HCT116 (cell line): ENCODE data around the gene CDA. TPM values are rescaled to one million over a fixed set of nuclear protein-coding genes. Genes with fewer than 3 reads are reported as not detected.
A peak's percentile ranks its signal among the peaks of the same experiment; 100 is the strongest.

Experiments used
- ATAC-seq: fragments of 200-7000 bp; cut with Tn5 transposase; 2 replicates; pipeline ENCODE4 v1.9.1; 2020; ENCODE audit warnings: mild to moderate bottlenecking, moderate library complexity
- BruUV-seq: library from RNA; stranded (reverse); fragments of 400-500 nt; replicated peaks from 2 replicates; lab custom pipeline; 2021; lab: Mats Ljungman, UMichigan
- CTCF ChIA-PET: fragments of 300-600 bp; sonication (Branson Sonifier 250); formaldehyde crosslinking; loops from one replicate; lab custom pipeline; 2021; ENCODE audit warnings: antibody characterized with exemption; lab: Charles Lee
- POLR2A ChIA-PET: fragments of 300-600, 350-600 bp; sonication (Branson Sonifier 250); formaldehyde crosslinking; loops from one replicate; lab custom pipeline; 2021; ENCODE audit warnings: antibody characterized with exemption; lab: Charles Lee
- RAD21 ChIA-PET, 2 experiments: fragments of 300-600 bp; sonication (Branson Sonifier 250); formaldehyde crosslinking; loops; one replicate each; lab custom pipeline; 2023; ENCODE audit warnings: low total read pairs in 2 of 2; ENCODE audit not compliant: uncharacterized antibody in 2 of 2, unreplicated experiment in 2 of 2, low non-redundant PET in 1 of 2; lab: Charles Lee
- DNase-seq: peaks from one replicate; pipeline ENCODE4 v3.0.0-alpha.2; 2010; ENCODE audit warnings: low read depth, low spot score
- H2AFZ ChIP-seq: fragments of 200-600 bp; shearing (Covaris generic), sonication (generic); 2 replicates; pipeline ENCODE4 v1.6.1; 2017; ENCODE audit warnings: low read depth, mixed run types, mixed read lengths, antibody characterized with exemption, low read length; ENCODE audit not compliant: poor library complexity, severe bottlenecking
- H3K27ac ChIP-seq: 2 replicates; pipeline ENCODE4 v1.5.1; 2012; ENCODE audit warnings: low read depth, low read length
- H3K27me3 ChIP-seq: fragments of 200-600 bp; sonication (generic); 2 replicates; pipeline ENCODE4 v1.6.1; 2016; ENCODE audit warnings: mixed run types, low read length, mixed read lengths; ENCODE audit not compliant: insufficient read depth
- H3K36me3 ChIP-seq, 2 experiments: fragments of 200-500 bp in 1 of 2; fragments of 200-600 bp in 1 of 2; sonication (Bioruptor generic) in 1 of 2; sonication (generic) in 1 of 2; 2 replicates each; pipeline versions ENCODE4 v1.5.1 to v1.6.1; 2014 to 2016; ENCODE audit warnings: low read length in 2 of 2, inconsistent platforms in 1 of 2, mixed read lengths in 1 of 2, mixed run types in 1 of 2; ENCODE audit not compliant: insufficient read depth in 2 of 2, control insufficient read depth in 1 of 2
- H3K4me1 ChIP-seq, 2 experiments: fragments of 200-600 bp in 1 of 2; sonication (generic) in 1 of 2; 2 replicates each; pipeline versions ENCODE4 v1.5.1 to v1.6.1; 2012 to 2017; ENCODE audit warnings: low read length in 2 of 2, inconsistent platforms in 1 of 2, mild to moderate bottlenecking in 1 of 2, mixed read lengths in 1 of 2, mixed run types in 1 of 2, moderate library complexity in 1 of 2; ENCODE audit not compliant: insufficient read depth in 2 of 2, control insufficient read depth in 1 of 2
- H3K4me2 ChIP-seq: fragments of 200-600 bp; sonication (generic); 2 replicates; pipeline ENCODE4 v1.6.1; 2017; ENCODE audit warnings: mixed run types, low read length, mixed read lengths
- H3K4me3 ChIP-seq, 2 experiments: fragments of 200-600 bp in 1 of 2; sonication (generic) in 1 of 2; replicated peaks in 1 of 2; 2 replicates each; pipeline ENCODE4 v1.5.1; 2011 to 2016; ENCODE audit warnings: low read length in 2 of 2, control low read depth in 1 of 2, low read depth in 1 of 2, mild to moderate bottlenecking in 1 of 2, mixed read lengths in 1 of 2, mixed run types in 1 of 2
- H3K79me2 ChIP-seq: fragments of 200-600 bp; sonication (generic); 2 replicates; pipeline ENCODE4 v1.6.1; 2017; ENCODE audit warnings: mild to moderate bottlenecking, mixed run types, low read length, moderate library complexity, mixed read lengths; ENCODE audit not compliant: insufficient read depth
- H3K9ac ChIP-seq: fragments of 200-600 bp; sonication (generic); 2 replicates; pipeline ENCODE4 v1.6.1; 2016; ENCODE audit warnings: low read length, mixed read lengths
- H3K9me2 ChIP-seq: fragments of 200-600 bp; sonication (generic), shearing (Covaris generic); 2 replicates; pipeline ENCODE4 v1.6.1; 2017; ENCODE audit warnings: mixed run types, mild to moderate bottlenecking, moderate library complexity; ENCODE audit not compliant: insufficient read depth
- H3K9me3 ChIP-seq, 2 experiments: fragments of 200-500 bp in 1 of 2; fragments of 200-600 bp in 1 of 2; sonication (Bioruptor generic) in 1 of 2; sonication (generic) in 1 of 2; 2 replicates each; pipeline ENCODE4 v1.6.1; 2014 to 2017; ENCODE audit warnings: low read length in 2 of 2, mixed read lengths in 2 of 2, inconsistent platforms in 1 of 2, low read depth in 1 of 2, mild to moderate bottlenecking in 1 of 2, mixed run types in 1 of 2, moderate library complexity in 1 of 2; ENCODE audit not compliant: control insufficient read depth in 1 of 2, insufficient read depth in 1 of 2
- H4K20me1 ChIP-seq: fragments of 200-600 bp; sonication (generic), shearing (Covaris generic); 2 replicates; pipeline ENCODE4 v1.6.1; 2017; ENCODE audit warnings: mixed run types, mild to moderate bottlenecking, moderate library complexity; ENCODE audit not compliant: insufficient read depth
- ATF3 ChIP-seq: IDR thresholded peaks from 2 replicates; pipeline ENCODE4 v1.6.1; 2012
- CBX3 ChIP-seq: IDR thresholded peaks from 2 replicates; pipeline ENCODE4 v1.6.1; 2012; ENCODE audit warnings: low read depth
- CEBPB ChIP-seq: IDR thresholded peaks from 2 replicates; pipeline ENCODE4 v1.6.1; 2012; ENCODE audit warnings: low read depth
- CTCF ChIP-seq, 3 experiments: fragments of 200-600 bp in 1 of 3; sonication (generic) in 1 of 3; IDR thresholded peaks in 2 of 3; conservative IDR thresholded peaks in 1 of 3; 2 replicates each; pipeline ENCODE4 v1.5.1; 2012 to 2017; ENCODE audit warnings: low read depth in 2 of 3, low read length in 2 of 3, antibody characterized with exemption in 1 of 3, borderline replicate concordance in 1 of 3, control low read depth in 1 of 3, mild to moderate bottlenecking in 1 of 3, mixed read lengths in 1 of 3, mixed run types in 1 of 3, moderate library complexity in 1 of 3; ENCODE audit not compliant: insufficient read depth in 1 of 3
- ELF1 ChIP-seq: IDR thresholded peaks from 2 replicates; pipeline ENCODE4 v1.6.1; 2012; ENCODE audit warnings: low read depth, borderline replicate concordance
- EZH2 ChIP-seq: fragments of 200-600 bp; sonication (generic); IDR thresholded peaks from 2 replicates; pipeline ENCODE4 v1.6.1; 2017; ENCODE audit warnings: antibody characterized with exemption, mixed run types
- EZH2phosphoT487 ChIP-seq: fragments of 200-600 bp; IDR thresholded peaks from 2 replicates; pipeline ENCODE4 v1.6.1; 2018; ENCODE audit warnings: antibody characterized with exemption, borderline replicate concordance
- FOSL1 ChIP-seq: IDR thresholded peaks from 2 replicates; pipeline ENCODE4 v1.6.1; 2012; ENCODE audit warnings: low read depth
- POLR2A ChIP-seq: IDR thresholded peaks from 2 replicates; pipeline ENCODE4 v1.7.0; 2011; ENCODE audit warnings: borderline replicate concordance; ENCODE audit not compliant: insufficient read depth, insufficient read length; ENCODE audit errors: extremely low read depth
- POLR2AphosphoS5 ChIP-seq: IDR thresholded peaks from 2 replicates; pipeline ENCODE4 v1.6.1; 2011; ENCODE audit warnings: mild to moderate bottlenecking, low read depth, low read length, moderate library complexity
- REST ChIP-seq: IDR thresholded peaks from 2 replicates; pipeline ENCODE4 v1.6.1; 2012; ENCODE audit warnings: low read depth
- SIN3A ChIP-seq: IDR thresholded peaks from 2 replicates; pipeline ENCODE4 v1.6.1; 2012; ENCODE audit warnings: low read depth
- SP1 ChIP-seq: IDR thresholded peaks from 2 replicates; pipeline ENCODE4 v1.6.1; 2012; ENCODE audit warnings: low read depth
- SRF ChIP-seq: IDR thresholded peaks from 2 replicates; pipeline ENCODE4 v1.6.1; 2012; ENCODE audit warnings: low read depth
- TCF7L2 ChIP-seq: IDR thresholded peaks from 2 replicates; pipeline ENCODE4 v1.7.0; 2011; ENCODE audit warnings: borderline replicate concordance, inconsistent platforms; ENCODE audit not compliant: insufficient read depth, insufficient read length; ENCODE audit errors: extremely low read depth
- ZBTB33 ChIP-seq: IDR thresholded peaks from 2 replicates; pipeline ENCODE4 v1.6.1; 2011; ENCODE audit warnings: mild to moderate bottlenecking, low read length, moderate library complexity; ENCODE audit not compliant: insufficient replicate concordance; ENCODE audit errors: extremely low read depth
- ZNF274 ChIP-seq: fragments of 200-500 bp; sonication (Bioruptor generic); IDR thresholded peaks from 2 replicates; pipeline ENCODE4 v1.6.1; 2014; ENCODE audit warnings: mild to moderate bottlenecking, low read depth, low read length, inconsistent platforms
- intact Hi-C: fragments of 100-400 bp; cut with micrococcal nuclease; formaldehyde crosslinking; loops from 2 replicates; pipeline ENCODE4 v1.10.0; 2022
- total RNA-seq: library from RNA; stranded (reverse); gene quantifications from one replicate; pipeline ENCODE4 v1.2.1, GENCODE V29; 2021; ENCODE audit not compliant: unreplicated experiment

Gene CDA
- total RNA-seq, 1 experiment from 2014 or later, result 28.6 TPM

GRCh38 chr1:20578062-20578461 is 10.8 kb upstream of the CDA start:
- peak overlapping the region; percentile 78 for H2AFZ ChIP-seq
- H3K4me2 ChIP-seq, result peak overlapping the region; percentile 24
- H3K79me2 ChIP-seq, result no peaks in the 10 kb centered on the region
- no peak for TF ChIP-seq REST
- no peak for TF ChIP-seq TCF7L2
- TF ChIP-seq ZBTB33, result no peak
- peak; percentile 36; the same call in 1 of the 2 replicates for TF ChIP-seq SP1
- TF ChIP-seq SIN3A, result no peak
- TF ChIP-seq EZH2phosphoT487, result no peak
- TF ChIP-seq CTCF (IDR thresholded peaks at IDR 0.05 in 2 of 3, conservative IDR thresholded peaks at IDR 0.05 in 1 of 3; ENCODE audit: borderline replicate concordance in 1 of 3, insufficient read depth in 1 of 3, low read depth in 2 of 3, low read length in 2 of 3), result no peak
- TF ChIP-seq CBX3, result no peak
- TF ChIP-seq ATF3, result no peak
- peak; percentile 47; the same call in 1 of the 2 replicates for TF ChIP-seq FOSL1
- TF ChIP-seq CEBPB, result no peak
- no peak for TF ChIP-seq SRF
- TF ChIP-seq POLR2A, result no peak
- TF ChIP-seq POLR2AphosphoS5, result no peak
- no peak for TF ChIP-seq EZH2
- no peak for TF ChIP-seq ZNF274
- no peak for TF ChIP-seq ELF1
- TF ChIP-seq, all 23 proteins: peak for 2
- no peaks in the 10 kb centered on the region for H3K9me2 ChIP-seq
- peaks cover 17 to 44% of the 10 kb centered on the region in 2 experiments for H3K4me1 ChIP-seq
- ChIA-PET RAD21 (no interaction called here), POLR2A (no interaction called here), CTCF (no interaction called here)
- no TSS peak for BruUV-seq
- H3K27me3 ChIP-seq, result 0 out of 2 replicates have a peak, but pooled peaks cover 2% of the 10 kb centered on the region
- no peak for ATAC-seq
- no peaks in the 10 kb centered on the region for H3K36me3 ChIP-seq
- intact Hi-C loops, result loop anchor here (5.0 kb wide), 1 partner anchor 34 kb away; no protein-coding TSS in a partner anchor
- H3K9me3 ChIP-seq, result no peaks in the 10 kb centered on the region
- no peak for DNase-seq
- H4K20me1 ChIP-seq, result no peaks in the 10 kb centered on the region
- no peak overlapping the region for H3K27ac ChIP-seq
- H3K4me3 ChIP-seq, result no peak overlapping the region
- no peak overlapping the region for H3K9ac ChIP-seq
